GM18870 (cell line): Measurements from ENCODE around the gene ARFGEF3.
"Not testable (repeated sequence)": the region's sequence is repeated elsewhere in the genome, so short reads cannot be mapped to it uniquely, and the experiment has no call there.

Source experiments
- ATAC-seq: cut with Tn5 transposase; IDR thresholded peaks from one replicate; pipeline ENCODE4 v1.9.1; 2021; ENCODE audit warnings: moderate library complexity; ENCODE audit not compliant: unreplicated experiment

ARFGEF3 gene

GRCh38 chr6:138341176-138341575 is 179.4 kb downstream of the ARFGEF3 start:
- no peak for ATAC-seq

GRCh38 chr6:138343112-138343511 is 181.4 kb downstream of the ARFGEF3 start:
- no peak for ATAC-seq

GRCh38 chr6:138345565-138346285 is 184.0 kb downstream of the ARFGEF3 start:
- no peak for ATAC-seq

GRCh38 chr6:138346302-138347195 is 184.8 kb downstream of the ARFGEF3 start:
- ATAC-seq = no peak

- no peak for ATAC-seq
Observed at GRCh38 chr6:138347864-138348263, 186.1 kb downstream of the ARFGEF3 start.

- no peak for ATAC-seq
Observed at GRCh38 chr6:138349891-138350290, 188.2 kb downstream of the ARFGEF3 start.

- ATAC-seq = no peak
Observed at GRCh38 chr6:138357928-138358327, 196.2 kb downstream of the ARFGEF3 start.

- ATAC-seq = not testable (repeated sequence)
Observed at GRCh38 chr6:138368684-138369083, 206.9 kb downstream of the ARFGEF3 start.

GRCh38 chr6:138370631-138371451 is 209.1 kb downstream of the ARFGEF3 start:
- ATAC-seq = no peak

GRCh38 chr6:138371452-138371711 is 209.6 kb downstream of the ARFGEF3 start:
- ATAC-seq = no peak

GRCh38 chr6:138371720-138372119 is 210.0 kb downstream of the ARFGEF3 start:
- no peak for ATAC-seq

- no peak for ATAC-seq
Observed at GRCh38 chr6:138372711-138373463, 211.1 kb downstream of the ARFGEF3 start.

GRCh38 chr6:138374230-138374629 is 212.5 kb downstream of the ARFGEF3 start:
- no peak for ATAC-seq

GRCh38 chr6:138374815-138375214 is 213.1 kb downstream of the ARFGEF3 start:
- ATAC-seq = no peak

- ATAC-seq = no peak
Observed at GRCh38 chr6:138377042-138377441, 215.3 kb downstream of the ARFGEF3 start.

- no peak for ATAC-seq
Observed at GRCh38 chr6:138377844-138378243, 216.1 kb downstream of the ARFGEF3 start, which contains the start of gene SMIM28. SMIM28 (plus strand) TSS chr6:138377905; CDS start chr6:138378073, 168 bp downstream.

GRCh38 chr6:138378463-138378862 is 216.7 kb downstream of the ARFGEF3 start:
- no peak for ATAC-seq

- ATAC-seq = no peak
Observed at GRCh38 chr6:138382498-138383265, 220.9 kb downstream of the ARFGEF3 start.

- no peak for ATAC-seq
Observed at GRCh38 chr6:138383776-138384175, 222.0 kb downstream of the ARFGEF3 start.

GRCh38 chr6:138386897-138387296 is 225.2 kb downstream of the ARFGEF3 start:
- ATAC-seq = no peak
